Activated naive CD4-positive, alpha-beta T cell (primary cell): ENCODE results near the gene ZSCAN9.

Source experiments
- DNase-seq, 4 experiments: peaks; one replicate each; lab custom pipeline; 2025; lab: John Stamatoyannopoulos, UW

Gene ZSCAN9

GRCh38 chr6:28225056-28225834, at the start of gene ZSCAN9:
Gene ZSCAN9 (plus strand): TSS chr6:28225275. CDS start chr6:28227085, 1,810 bp downstream.
- no peak for DNase-seq

GRCh38 chr6:28176373-28176772, 48.7 kb upstream of the ZSCAN9 start:
- DNase-seq = no peak

- DNase-seq = no peak
Observed at GRCh38 chr6:28182255-28182654, 42.8 kb upstream of the ZSCAN9 start.

- no peak for DNase-seq
Observed at GRCh38 chr6:28188111-28188979, 36.7 kb upstream of the ZSCAN9 start.

GRCh38 chr6:28200020-28200419, 25.1 kb upstream of the ZSCAN9 start:
- no peak for DNase-seq

- DNase-seq = no peak
Observed at GRCh38 chr6:28203201-28203600, 21.9 kb upstream of the ZSCAN9 start.

- DNase-seq = no peak
Observed at GRCh38 chr6:28205879-28206278, 19.2 kb upstream of the ZSCAN9 start.

- no peak for DNase-seq
Observed at GRCh38 chr6:28206527-28206926, 18.5 kb upstream of the ZSCAN9 start.

- DNase-seq = no peak
Observed at GRCh38 chr6:28206928-28207509, 18.1 kb upstream of the ZSCAN9 start.

GRCh38 chr6:28207510-28208110, 17.5 kb upstream of the ZSCAN9 start:
- DNase-seq = no peak

- DNase-seq = no peak
Observed at GRCh38 chr6:28208111-28208659, 16.9 kb upstream of the ZSCAN9 start.

- no peak for DNase-seq
Observed at GRCh38 chr6:28209753-28210535, 15.1 kb upstream of the ZSCAN9 start.

- no peak for DNase-seq
Observed at GRCh38 chr6:28211840-28212509, 13.1 kb upstream of the ZSCAN9 start.

GRCh38 chr6:28212510-28213212, 12.4 kb upstream of the ZSCAN9 start:
- no peak for DNase-seq

GRCh38 chr6:28213213-28213523, 11.9 kb upstream of the ZSCAN9 start:
- DNase-seq = no peak

- DNase-seq = no peak
Observed at GRCh38 chr6:28215425-28215824, 9.7 kb upstream of the ZSCAN9 start.

GRCh38 chr6:28217890-28218289, 7.2 kb upstream of the ZSCAN9 start:
- DNase-seq = no peak

GRCh38 chr6:28218312-28219248, 6.5 kb upstream of the ZSCAN9 start:
- no peak for DNase-seq
